Nephron progenitor cell (in vitro differentiated cells): Measurements from ENCODE around the gene ERP29.
"Not testable (repeated sequence)": the region's sequence is repeated elsewhere in the genome, so short reads cannot be mapped to it uniquely, and the experiment has no call there.

Experiments
- DNase-seq: peaks from one replicate; pipeline ENCODE4 v3.0.0; 2021
- H3K27ac Mint-ChIP-seq: 2 replicates; pipeline ENCODE4 v1.8.0; 2021; ENCODE audit warnings: mild to moderate bottlenecking, moderate library complexity, mixed read lengths
- H3K27me3 Mint-ChIP-seq: 2 replicates; pipeline ENCODE4 v1.8.0; 2021; ENCODE audit warnings: mild to moderate bottlenecking, low read depth, mixed read lengths; ENCODE audit not compliant: poor library complexity
- H3K36me3 Mint-ChIP-seq: 2 replicates; pipeline ENCODE4 v1.8.0; 2021; ENCODE audit warnings: low read depth, mixed read lengths
- H3K4me1 Mint-ChIP-seq: 2 replicates; pipeline ENCODE4 v1.8.0; 2021; ENCODE audit warnings: mixed read lengths
- H3K4me3 Mint-ChIP-seq: 2 replicates; pipeline ENCODE4 v1.8.0; 2021; ENCODE audit warnings: mild to moderate bottlenecking, moderate library complexity, mixed read lengths
- H3K9me3 Mint-ChIP-seq: 2 replicates; pipeline ENCODE4 v1.8.0; 2021; ENCODE audit warnings: mild to moderate bottlenecking, moderate library complexity, mixed read lengths
- TF ChIP-seq, protein P1 (sequence below): fragments of 200-600 bp; sonication (generic); IDR thresholded peaks from 2 replicates; pipeline ENCODE4 v1.5.0; 2021; ENCODE audit warnings: antibody characterized with exemption

Gene ERP29

DNA sequence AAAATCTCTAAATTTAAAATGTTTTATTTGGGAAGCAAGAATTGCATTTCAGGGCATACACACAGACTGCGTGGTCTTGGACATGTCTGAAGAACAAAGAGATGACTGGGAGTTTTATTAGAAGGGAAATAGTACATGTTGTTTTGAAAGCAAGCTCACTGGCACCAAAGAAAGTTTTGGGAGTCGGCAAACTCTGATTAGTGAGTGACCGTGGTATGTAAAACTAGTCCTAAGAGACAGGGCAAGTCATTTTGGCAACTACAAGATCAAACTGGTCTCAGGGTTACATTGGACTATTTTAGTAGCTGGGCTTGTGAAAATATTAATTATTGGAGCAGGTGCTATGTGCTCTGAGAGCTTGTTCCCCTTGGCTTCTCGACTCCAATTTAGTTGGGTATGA is 15.2 kb upstream of the ERP29 start:
- H3K9me3 Mint-ChIP-seq: no peaks in the 10 kb centered on the region
- H3K27me3 Mint-ChIP-seq: no peaks in the 10 kb centered on the region
- no peak overlapping the region for H3K27ac Mint-ChIP-seq

DNA sequence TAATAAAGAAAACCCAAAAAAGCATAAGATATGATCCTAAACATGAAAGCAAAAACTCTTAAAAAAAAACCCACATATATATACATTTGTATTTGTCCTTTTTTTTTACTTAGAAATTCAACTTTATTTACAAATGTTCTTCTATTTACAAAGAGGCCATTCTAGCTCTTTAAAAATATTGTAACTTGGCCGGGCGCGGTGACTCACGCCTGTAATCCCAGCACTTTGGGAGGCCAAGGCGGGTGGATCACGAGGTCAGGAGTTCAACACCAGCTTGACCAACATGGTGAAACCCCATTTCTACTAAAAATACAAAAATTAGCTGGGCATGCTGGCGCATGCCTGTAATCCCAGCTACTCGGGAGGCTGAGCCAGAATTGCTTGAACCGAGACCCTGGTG is 14.1 kb upstream of the ERP29 start:
- DNase-seq, H3K27ac Mint-ChIP-seq, H3K9me3 Mint-ChIP-seq, H3K36me3 Mint-ChIP-seq, H3K27me3 Mint-ChIP-seq, H3K4me1 Mint-ChIP-seq, H3K4me3 Mint-ChIP-seq: not testable (repeated sequence)

More for the DNA sequence above, 15.2 kb upstream of the ERP29 start:
- no peak for DNase-seq
- Mint-ChIP-seq H3K36me3 (no peaks in the 10 kb centered on the region), H3K4me1 (no peaks in the 10 kb centered on the region), H3K4me3 (no peak overlapping the region)
- TF ChIP-seq, protein P1, sequence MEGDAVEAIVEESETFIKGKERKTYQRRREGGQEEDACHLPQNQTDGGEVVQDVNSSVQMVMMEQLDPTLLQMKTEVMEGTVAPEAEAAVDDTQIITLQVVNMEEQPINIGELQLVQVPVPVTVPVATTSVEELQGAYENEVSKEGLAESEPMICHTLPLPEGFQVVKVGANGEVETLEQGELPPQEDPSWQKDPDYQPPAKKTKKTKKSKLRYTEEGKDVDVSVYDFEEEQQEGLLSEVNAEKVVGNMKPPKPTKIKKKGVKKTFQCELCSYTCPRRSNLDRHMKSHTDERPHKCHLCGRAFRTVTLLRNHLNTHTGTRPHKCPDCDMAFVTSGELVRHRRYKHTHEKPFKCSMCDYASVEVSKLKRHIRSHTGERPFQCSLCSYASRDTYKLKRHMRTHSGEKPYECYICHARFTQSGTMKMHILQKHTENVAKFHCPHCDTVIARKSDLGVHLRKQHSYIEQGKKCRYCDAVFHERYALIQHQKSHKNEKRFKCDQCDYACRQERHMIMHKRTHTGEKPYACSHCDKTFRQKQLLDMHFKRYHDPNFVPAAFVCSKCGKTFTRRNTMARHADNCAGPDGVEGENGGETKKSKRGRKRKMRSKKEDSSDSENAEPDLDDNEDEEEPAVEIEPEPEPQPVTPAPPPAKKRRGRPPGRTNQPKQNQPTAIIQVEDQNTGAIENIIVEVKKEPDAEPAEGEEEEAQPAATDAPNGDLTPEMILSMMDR: no peak

DNA sequence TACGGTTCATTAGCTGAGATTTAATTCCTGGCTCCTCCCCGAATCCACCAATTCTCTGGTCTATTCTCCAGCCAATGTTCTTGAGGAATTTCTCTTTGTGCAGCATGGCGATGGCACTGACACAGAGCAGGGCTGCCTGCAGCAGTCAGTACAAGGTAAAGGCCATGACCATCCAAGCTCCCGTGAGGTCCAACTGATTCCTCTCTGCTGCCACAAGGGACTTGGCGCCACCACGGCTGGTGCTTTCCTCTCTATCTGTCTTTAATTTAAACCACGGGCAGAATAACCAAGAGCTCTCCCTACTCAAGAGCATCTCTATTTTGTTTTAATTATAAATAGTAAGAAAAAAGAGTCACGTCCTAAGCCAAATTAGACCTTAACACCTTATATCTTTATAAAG is 12.4 kb upstream of the ERP29 start:
- H3K27ac Mint-ChIP-seq: no peak overlapping the region
- H3K4me1 Mint-ChIP-seq: peaks cover 6% of the 10 kb centered on the region

DNA sequence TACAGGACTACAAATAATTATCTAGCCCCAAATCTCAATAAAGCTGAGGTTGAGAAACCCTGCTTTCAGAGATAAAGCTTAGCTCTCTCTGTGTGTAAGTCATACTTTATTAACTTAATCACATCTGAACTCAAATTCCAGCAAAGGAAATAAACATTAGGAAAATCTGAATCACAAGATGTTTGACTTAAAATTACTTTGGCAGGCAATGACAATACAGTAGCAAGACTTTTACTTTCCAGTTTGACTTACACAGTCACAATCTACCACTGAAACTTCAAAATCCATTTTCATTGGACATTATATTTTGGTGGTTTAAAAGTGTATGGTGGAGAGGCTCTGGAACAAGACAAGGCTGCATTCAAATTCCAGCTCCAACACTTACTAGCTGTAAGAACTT is 11.7 kb upstream of the ERP29 start:
- TF ChIP-seq, protein P1: no peak
- no peaks in the 10 kb centered on the region for H3K9me3 Mint-ChIP-seq
- no peak for DNase-seq
- H3K4me1 Mint-ChIP-seq: peaks cover 11% of the 10 kb centered on the region
- H3K27me3 Mint-ChIP-seq: no peaks in the 10 kb centered on the region
- no peak overlapping the region for H3K4me3 Mint-ChIP-seq
- no peak overlapping the region for H3K27ac Mint-ChIP-seq
- peaks cover 9% of the 10 kb centered on the region for H3K36me3 Mint-ChIP-seq

More for the DNA sequence above, 12.4 kb upstream of the ERP29 start:
- no peaks in the 10 kb centered on the region for H3K27me3 Mint-ChIP-seq
- TF ChIP-seq, protein P1: no peak
- no peak overlapping the region for H3K4me3 Mint-ChIP-seq
- no peak for DNase-seq
- H3K9me3 Mint-ChIP-seq: no peaks in the 10 kb centered on the region
- H3K36me3 Mint-ChIP-seq: peaks cover 9% of the 10 kb centered on the region

DNA sequence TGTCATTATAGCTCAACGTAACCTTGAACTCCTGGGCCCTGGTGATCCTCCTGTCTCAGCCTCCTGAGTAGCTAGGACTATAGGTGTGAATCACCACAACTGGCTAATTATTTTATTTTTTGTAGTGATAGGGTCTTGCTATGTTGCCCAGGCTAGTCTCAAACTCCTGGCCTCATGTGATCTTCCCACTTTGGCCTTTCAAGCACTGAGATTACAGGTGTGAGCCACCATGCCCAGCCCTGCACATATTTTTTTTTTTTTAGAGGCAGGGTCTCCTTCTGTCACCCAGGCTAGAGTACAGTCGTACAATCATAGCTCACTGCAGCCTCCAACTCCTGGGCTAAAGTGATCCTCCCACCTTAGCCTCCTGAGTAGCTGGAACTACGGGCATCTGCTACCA is 9.2 kb upstream of the ERP29 start:
- Mint-ChIP-seq H3K4me3 (no peak overlapping the region), H3K9me3 (no peaks in the 10 kb centered on the region), H3K36me3 (peaks cover 9% of the 10 kb centered on the region), H3K27me3 (no peaks in the 10 kb centered on the region), H3K4me1 (peaks cover 11% of the 10 kb centered on the region), H3K27ac (no peak overlapping the region)
- DNase-seq: no peak
- TF ChIP-seq, protein P1: no peak

DNA sequence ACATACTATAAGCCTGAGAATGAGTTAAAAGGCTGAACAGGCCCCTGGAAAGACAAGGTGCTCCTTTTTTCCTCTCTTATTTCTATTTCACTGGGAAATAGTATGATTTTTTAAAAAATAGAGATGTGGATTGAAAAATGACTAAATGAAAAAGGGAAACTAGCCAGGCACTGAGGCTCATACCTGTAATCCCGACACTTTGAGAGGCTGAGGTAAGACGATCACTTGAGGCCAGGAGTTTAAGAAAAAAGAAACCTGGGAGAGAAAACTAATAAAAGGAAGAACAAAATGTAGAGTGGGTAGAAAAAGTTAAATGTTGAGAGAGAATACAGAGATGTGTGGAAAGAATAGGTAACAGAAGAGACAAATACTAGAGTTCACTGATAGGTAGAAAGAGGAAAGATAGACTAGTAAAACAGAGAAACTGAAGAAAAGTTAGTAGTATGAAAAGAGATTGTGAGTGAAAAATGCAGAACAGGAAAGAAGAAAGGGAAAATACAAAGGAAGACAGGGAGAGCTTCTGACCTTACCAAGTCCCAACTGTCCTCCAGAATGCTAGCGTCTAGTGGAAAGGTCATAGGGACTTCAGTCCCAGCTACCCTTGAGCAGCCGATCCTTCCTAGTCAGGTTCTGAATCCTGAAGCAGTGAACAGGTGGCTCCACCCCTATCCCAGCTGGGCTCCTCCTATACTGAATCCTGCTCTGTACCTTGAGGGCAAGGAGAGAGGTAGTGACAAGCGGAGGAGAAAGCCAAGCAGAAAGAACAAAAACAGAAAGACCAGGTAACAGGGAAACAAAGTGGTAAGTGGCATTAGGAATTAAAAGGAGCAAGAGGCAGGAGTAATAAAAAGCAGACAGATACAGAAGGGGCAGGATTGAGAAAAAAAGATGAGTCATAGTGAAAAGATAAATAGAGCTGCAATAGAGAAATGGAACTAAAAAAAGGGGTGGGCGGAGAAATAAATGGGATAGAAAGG is 7.5 kb upstream of the ERP29 start:
- Mint-ChIP-seq H3K9me3 (no peaks in the 10 kb centered on the region), H3K27me3 (no peaks in the 10 kb centered on the region), H3K27ac (peak overlapping the region; percentile 41), H3K4me1 (peaks cover 17% of the 10 kb centered on the region), H3K4me3 (no peak overlapping the region), H3K36me3 (peaks cover 9% of the 10 kb centered on the region)
- DNase-seq: no peak
- TF ChIP-seq, protein P1: no peak
